Endothelial cell of umbilical vein (primary cell): ENCODE results near the gene ATP2B2. TPM values are rescaled to one million over a fixed set of nuclear protein-coding genes. Genes with fewer than 3 reads are reported as not detected.
A peak's percentile ranks its signal among the peaks of the same experiment; 100 is the strongest.

Experiments used
- BruUV-seq: library from RNA; stranded (reverse); fragments of 400-500 nt; replicated peaks from 2 replicates; lab custom pipeline; 2021; lab: Mats Ljungman, UMichigan
- CTCF ChIA-PET: fragments of 300-600, 350-600 bp; sonication (Branson Sonifier 250); formaldehyde crosslinking; loops from one replicate; lab custom pipeline; 2021; ENCODE audit warnings: antibody characterized with exemption, inconsistent platforms; lab: Charles Lee
- POLR2A ChIA-PET: fragments of 300-600, 350-600 bp; sonication (Branson Sonifier 250); formaldehyde crosslinking; loops from one replicate; lab custom pipeline; 2021; ENCODE audit warnings: antibody characterized with exemption, inconsistent platforms; lab: Charles Lee
- DNase-seq: peaks from one replicate; pipeline ENCODE4 v3.0.0-alpha.2; 2011; ENCODE audit warnings: low read depth, low spot score
- FAIRE-seq: peaks from 2 replicates; lab custom pipeline; 2011; peaks lifted over from hg19 to GRCh38; lab: Jason Lieb, UNC
- H2AFZ ChIP-seq: 2 replicates; pipeline ENCODE4 v1.6.0; 2012; ENCODE audit warnings: low read depth, low read length, control low read depth, inconsistent platforms
- H3K27ac ChIP-seq: 2 replicates; pipeline ENCODE4 v1.5.1; 2011; ENCODE audit warnings: low read depth, mild to moderate bottlenecking, control low read depth, low read length, moderate library complexity; ENCODE audit not compliant: insufficient read depth
- H3K27me3 ChIP-seq, 2 experiments: 2 replicates each; pipeline versions ENCODE4 v1.6.0 to v1.6.1; 2011; ENCODE audit warnings: low read length in 2 of 2, mixed read lengths in 1 of 2; ENCODE audit not compliant: control insufficient read depth in 2 of 2, insufficient read depth in 2 of 2
- H3K36me3 ChIP-seq, 2 experiments: 2 replicates in 1 of 2; 3 replicates in 1 of 2; pipeline ENCODE4 v1.5.1; 2011; ENCODE audit warnings: low read length in 2 of 2, mild to moderate bottlenecking in 1 of 2, moderate library complexity in 1 of 2; ENCODE audit not compliant: control insufficient read depth in 2 of 2, insufficient read depth in 2 of 2; ENCODE audit errors: extremely low read depth in 1 of 2
- H3K4me1 ChIP-seq: 3 replicates; pipeline ENCODE4 v1.5.1; 2011; ENCODE audit warnings: mild to moderate bottlenecking, low read length; ENCODE audit not compliant: control insufficient read depth, insufficient read depth; ENCODE audit errors: extremely low read depth
- H3K4me2 ChIP-seq: 2 replicates; pipeline ENCODE4 v1.6.1; 2011; ENCODE audit warnings: low read length, control low read depth, mixed read lengths; ENCODE audit not compliant: insufficient read depth
- H3K4me3 ChIP-seq, 3 experiments: fragments of 200-600 bp in 1 of 3; sonication (generic), shearing (Covaris generic) in 1 of 3; replicated peaks in 1 of 3; 2 replicates each; pipeline ENCODE4 v1.5.1; 2011 to 2016; ENCODE audit warnings: control low read depth in 3 of 3, low read length in 3 of 3, mild to moderate bottlenecking in 2 of 3, inconsistent platforms in 1 of 3, low read depth in 1 of 3, moderate library complexity in 1 of 3; ENCODE audit not compliant: insufficient read depth in 1 of 3
- H3K79me2 ChIP-seq: 2 replicates; pipeline ENCODE4 v1.6.0; 2012; ENCODE audit warnings: low read length, inconsistent platforms; ENCODE audit not compliant: control insufficient read depth, insufficient read depth
- H3K9ac ChIP-seq: replicated peaks from 2 replicates; pipeline ENCODE3; 2011; ENCODE audit warnings: low read length, control low read depth; ENCODE audit not compliant: insufficient read depth; ENCODE audit errors: extremely low read depth
- H3K9me1 ChIP-seq: replicated peaks from 3 replicates; pipeline ENCODE4 v1.6.0; 2011; ENCODE audit warnings: mild to moderate bottlenecking, low read length; ENCODE audit not compliant: control insufficient read depth, insufficient read depth; ENCODE audit errors: extremely low read depth
- H3K9me3 ChIP-seq: replicated peaks from 2 replicates; pipeline ENCODE4 v1.5.1; 2012; ENCODE audit warnings: low read length, inconsistent platforms; ENCODE audit not compliant: control insufficient read depth, insufficient read depth
- H4K20me1 ChIP-seq: replicated peaks from 2 replicates; pipeline ENCODE3; 2011; ENCODE audit warnings: mild to moderate bottlenecking, low read length; ENCODE audit not compliant: control insufficient read depth, insufficient read depth; ENCODE audit errors: extremely low read depth
- EZH2 ChIP-seq: IDR thresholded peaks from 2 replicates; pipeline ENCODE4 v1.6.1; 2012; ENCODE audit warnings: borderline replicate concordance, low read depth, mild to moderate bottlenecking, moderate library complexity, low read length, inconsistent platforms; ENCODE audit not compliant: severe bottlenecking
- FOS ChIP-seq: IDR thresholded peaks from 2 replicates; pipeline ENCODE4 v1.6.1; 2011; ENCODE audit warnings: mild to moderate bottlenecking, low read length, moderate library complexity, borderline replicate concordance; ENCODE audit not compliant: insufficient read depth
- GATA2 ChIP-seq: IDR thresholded peaks from 2 replicates; pipeline ENCODE4 v1.7.0; 2011; ENCODE audit warnings: low read depth, mild to moderate bottlenecking, moderate library complexity, mixed read lengths, low read length; ENCODE audit not compliant: insufficient read length, insufficient read depth
- JUN ChIP-seq: IDR thresholded peaks from 2 replicates; pipeline ENCODE4 v1.6.1; 2011; ENCODE audit warnings: borderline replicate concordance, low read depth; ENCODE audit not compliant: insufficient read length, insufficient read depth
- MYC ChIP-seq: IDR thresholded peaks from one replicate; pipeline ENCODE4 v1.6.1; 2011; ENCODE audit warnings: mild to moderate bottlenecking, low read depth, low read length
- POLR2A ChIP-seq: IDR thresholded peaks from 2 replicates; pipeline ENCODE4 v1.6.1; 2012; ENCODE audit warnings: low read depth, mild to moderate bottlenecking, control low read depth, low read length
- POLR2AphosphoS5 ChIP-seq: IDR thresholded peaks from 2 replicates; pipeline ENCODE4 v1.6.1; 2012; ENCODE audit warnings: low read depth, mild to moderate bottlenecking, control low read depth, low read length, moderate library complexity; ENCODE audit not compliant: insufficient read depth
- dilution Hi-C: fragments of 300-500 bp; cut with MboI; formaldehyde crosslinking; loops from one replicate; pipeline ENCODE4 v1.15.0; 2019; ENCODE audit warnings: low sequenced_read_pairs; ENCODE audit not compliant: extremely low pct_ligation_motif_present
- intact Hi-C: fragments of 100-400 bp; cut with micrococcal nuclease; formaldehyde crosslinking; loops from one replicate; pipeline ENCODE4 v1.10.0; 2022
- polyA plus RNA-seq, 4 experiments: library from polyadenylated mRNA; depleted of rRNA in 3 of 4; stranded (reverse) in 3 of 4; unstranded in 1 of 4; fragments of >200 nt; gene quantifications; 2 replicates each; pipeline versions ENCODE4 v1.2.1 to v1.2.3, GENCODE V29; 2011 to 2012; ENCODE audit warnings: missing spikeins in 1 of 4
- total RNA-seq: library from RNA; stranded (reverse); gene quantifications from 2 replicates; pipeline ENCODE4 v1.2.3, GENCODE V29; 2021
- TF ChIP-seq, protein P1 (sequence below), 2 donors: IDR thresholded peaks; 1 replicate in 1 of 2; 2 replicates in 1 of 2; pipeline ENCODE4 v1.5.1; 2011; ENCODE audit warnings: low read length in 2 of 2, mild to moderate bottlenecking in 2 of 2, moderate library complexity in 2 of 2, control low read depth in 1 of 2, inconsistent platforms in 1 of 2, low read depth in 1 of 2; ENCODE audit not compliant: insufficient read depth in 1 of 2; ENCODE audit errors: extremely low read depth in 1 of 2
- TF ChIP-seq, protein P2 (sequence below): IDR thresholded peaks from 2 replicates; pipeline ENCODE4 v1.6.1; 2011; ENCODE audit not compliant: insufficient read depth, insufficient read length

The ATP2B2 gene
- total and polyA plus RNA-seq, 2 donors (not counting 3 experiments of a cell fraction or from before 2014, with no cell fraction given): not detected

DNA sequence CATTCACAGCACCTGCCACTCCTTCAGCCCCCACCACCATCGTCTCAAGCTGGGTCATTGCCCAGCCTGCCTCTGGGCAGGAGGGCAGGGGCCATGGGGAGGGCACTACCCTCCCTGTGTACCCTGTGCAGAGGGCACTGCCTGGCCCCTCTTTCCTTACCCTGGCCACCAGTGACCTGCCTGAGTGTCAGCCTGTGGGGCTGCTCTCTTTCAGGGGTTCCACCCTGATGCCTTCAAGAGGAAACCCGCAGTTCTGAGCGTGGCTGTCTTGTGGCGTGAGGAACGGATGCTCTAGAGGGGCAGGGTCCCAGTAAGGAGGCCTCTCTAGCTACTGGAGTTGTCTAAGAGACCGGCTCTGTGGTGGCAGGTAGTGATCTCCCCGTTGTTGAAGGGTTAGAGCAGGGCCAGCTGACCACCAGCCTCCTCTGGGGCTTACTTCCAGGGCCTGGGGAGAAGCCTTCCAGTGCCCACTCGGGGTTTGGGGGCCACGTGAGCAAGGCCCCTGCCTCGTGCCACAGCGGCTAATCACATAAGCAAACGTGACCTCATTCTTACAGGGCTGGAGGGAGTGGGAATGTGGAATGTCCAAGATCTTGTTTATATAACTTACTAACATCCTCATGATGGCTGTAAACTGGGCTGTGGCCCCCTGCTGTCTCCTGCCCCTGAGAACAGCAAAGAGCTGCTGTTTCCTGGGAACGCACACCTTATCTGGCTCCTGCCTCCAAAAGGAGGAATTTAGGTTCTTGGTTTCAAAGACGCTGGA lies 153.1 kb downstream of the ATP2B2 start:
- no peaks in the 10 kb centered on the region for H3K9me1 ChIP-seq
- H3K79me2 ChIP-seq: no peaks in the 10 kb centered on the region
- no peaks in the 10 kb centered on the region for H3K27me3 ChIP-seq
- ChIA-PET POLR2A (no interaction called here), CTCF (interaction anchor here (0.8 to 1.9 kb wide), 4 partner anchors 9 to 386 kb away, joined by 3 to 11 read pairs (median 6); no protein-coding TSS in a partner anchor)
- H3K9ac ChIP-seq: no peak overlapping the region
- peak overlapping the region; percentile 2 for H2AFZ ChIP-seq
- H3K9me3 ChIP-seq: no peaks in the 10 kb centered on the region
- no peaks in the 10 kb centered on the region for H4K20me1 ChIP-seq
- dilution Hi-C loops (no loop called here), intact Hi-C loops (no loop called here)
- no peak overlapping the region for H3K4me3 ChIP-seq
- H3K36me3 ChIP-seq: no peaks in the 10 kb centered on the region
- TF ChIP-seq FOS (peak; percentile 9), GATA2 (no peak)
- FAIRE-seq (peak; percentile 67), DNase-seq (peak; percentile 25)
- H3K4me1 ChIP-seq: peaks cover 22% of the 10 kb centered on the region
- no TSS peak for BruUV-seq
- H3K4me2 ChIP-seq: no peak overlapping the region
- peak overlapping the region; percentile 27 for H3K27ac ChIP-seq

DNA sequence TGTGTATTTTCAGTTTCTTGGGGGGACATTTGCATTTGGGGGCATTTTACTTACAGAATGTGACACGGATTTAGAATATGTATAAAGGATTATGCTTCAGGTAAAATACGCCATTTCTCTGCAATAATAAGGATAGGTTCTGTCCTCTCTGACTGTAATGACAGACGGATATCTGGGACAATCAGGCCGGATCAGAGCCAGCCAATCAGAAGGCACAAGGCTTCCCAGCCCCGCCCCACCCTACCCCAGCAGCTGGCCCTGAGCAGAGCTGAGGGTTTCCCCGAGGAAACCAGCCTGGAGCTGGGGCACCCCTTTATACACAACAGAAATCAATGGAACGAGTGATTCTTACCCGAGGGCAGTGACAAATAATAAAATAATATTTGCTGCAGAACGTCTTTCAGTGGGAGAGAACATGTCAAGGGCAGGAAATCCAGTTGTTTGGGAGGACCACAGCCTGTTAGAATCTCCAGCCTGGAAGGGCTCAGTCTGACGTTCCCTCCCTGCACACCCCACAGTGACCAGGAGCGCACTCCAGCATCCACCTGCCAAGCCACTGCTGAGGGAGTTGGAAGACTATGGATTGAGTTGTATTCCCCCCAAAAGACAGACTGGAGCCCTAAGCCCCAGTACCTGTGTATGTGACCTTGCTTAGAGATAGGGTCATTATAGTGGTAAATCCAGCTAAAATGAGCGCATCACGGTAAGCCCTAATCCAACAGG lies 154.2 kb downstream of the ATP2B2 start:
- H3K27ac ChIP-seq: no peak overlapping the region
- H4K20me1 ChIP-seq: no peaks in the 10 kb centered on the region
- BruUV-seq: no TSS peak
- dilution Hi-C loops: no loop called here
- H3K4me2 ChIP-seq: no peak overlapping the region
- FAIRE-seq: no peak
- no peaks in the 10 kb centered on the region for H3K36me3 ChIP-seq
- ChIA-PET CTCF (interaction anchor here (1.9 kb wide), 2 partner anchors 7 to 387 kb away, joined by 7 to 11 read pairs; no protein-coding TSS in a partner anchor), POLR2A (interaction anchor here (0.6 kb wide), 1 partner anchor 24 kb away, joined by 4 read pairs; no protein-coding TSS in a partner anchor)
- no peaks in the 10 kb centered on the region for H3K79me2 ChIP-seq
- intact Hi-C loops: no loop called here
- no peaks in the 10 kb centered on the region for H3K27me3 ChIP-seq
- TF ChIP-seq, protein P1, sequence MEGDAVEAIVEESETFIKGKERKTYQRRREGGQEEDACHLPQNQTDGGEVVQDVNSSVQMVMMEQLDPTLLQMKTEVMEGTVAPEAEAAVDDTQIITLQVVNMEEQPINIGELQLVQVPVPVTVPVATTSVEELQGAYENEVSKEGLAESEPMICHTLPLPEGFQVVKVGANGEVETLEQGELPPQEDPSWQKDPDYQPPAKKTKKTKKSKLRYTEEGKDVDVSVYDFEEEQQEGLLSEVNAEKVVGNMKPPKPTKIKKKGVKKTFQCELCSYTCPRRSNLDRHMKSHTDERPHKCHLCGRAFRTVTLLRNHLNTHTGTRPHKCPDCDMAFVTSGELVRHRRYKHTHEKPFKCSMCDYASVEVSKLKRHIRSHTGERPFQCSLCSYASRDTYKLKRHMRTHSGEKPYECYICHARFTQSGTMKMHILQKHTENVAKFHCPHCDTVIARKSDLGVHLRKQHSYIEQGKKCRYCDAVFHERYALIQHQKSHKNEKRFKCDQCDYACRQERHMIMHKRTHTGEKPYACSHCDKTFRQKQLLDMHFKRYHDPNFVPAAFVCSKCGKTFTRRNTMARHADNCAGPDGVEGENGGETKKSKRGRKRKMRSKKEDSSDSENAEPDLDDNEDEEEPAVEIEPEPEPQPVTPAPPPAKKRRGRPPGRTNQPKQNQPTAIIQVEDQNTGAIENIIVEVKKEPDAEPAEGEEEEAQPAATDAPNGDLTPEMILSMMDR (IDR thresholded peaks at IDR 0.05; ENCODE audit: extremely low read depth in 1 of 2, insufficient read depth in 1 of 2, low read depth in 1 of 2, low read length in 2 of 2): no peak
- no peak for TF ChIP-seq FOS
- TF ChIP-seq POLR2AphosphoS5: no peak
- no peak for TF ChIP-seq POLR2A
- TF ChIP-seq, protein P2, sequence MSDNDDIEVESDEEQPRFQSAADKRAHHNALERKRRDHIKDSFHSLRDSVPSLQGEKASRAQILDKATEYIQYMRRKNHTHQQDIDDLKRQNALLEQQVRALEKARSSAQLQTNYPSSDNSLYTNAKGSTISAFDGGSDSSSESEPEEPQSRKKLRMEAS: no peak
- TF ChIP-seq MYC: no peak
- TF ChIP-seq EZH2: no peak
- no peak for TF ChIP-seq JUN
- no peak for TF ChIP-seq GATA2
- no peak overlapping the region for H3K9ac ChIP-seq
- H2AFZ ChIP-seq: no peak overlapping the region
- no peaks in the 10 kb centered on the region for H3K9me1 ChIP-seq
- no peak overlapping the region for H3K4me3 ChIP-seq
- no peaks in the 10 kb centered on the region for H3K9me3 ChIP-seq
- peaks cover 20% of the 10 kb centered on the region for H3K4me1 ChIP-seq
- DNase-seq: no peak
